HG02852 (cell line): ENCODE results near the gene KLK7.

Source experiments
- ATAC-seq: cut with Tn5 transposase; IDR thresholded peaks from one replicate; pipeline ENCODE4 v1.9.1; 2021; ENCODE audit warnings: mild to moderate bottlenecking, moderate library complexity; ENCODE audit not compliant: unreplicated experiment

Gene KLK7

DNA sequence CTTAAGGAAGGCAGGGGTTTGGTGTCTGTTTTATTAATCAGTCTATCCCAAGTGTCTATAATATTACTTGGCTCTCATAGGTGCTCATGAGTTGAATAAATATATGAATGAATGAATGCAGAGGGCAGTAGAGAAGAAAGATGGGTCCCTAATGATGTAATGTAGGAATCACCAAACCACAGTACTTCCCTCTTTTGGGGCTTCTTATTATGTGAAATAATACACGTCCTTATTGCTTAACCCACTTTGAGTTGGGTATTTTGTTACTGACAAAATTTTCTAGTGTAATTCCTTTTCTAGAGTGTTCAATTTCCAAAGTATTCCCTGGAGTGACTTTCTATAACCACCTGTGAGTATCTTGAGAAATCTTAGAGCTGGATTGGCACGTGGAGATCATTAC lies 44.1 kb downstream of the KLK7 start:
- no peak for ATAC-seq

DNA sequence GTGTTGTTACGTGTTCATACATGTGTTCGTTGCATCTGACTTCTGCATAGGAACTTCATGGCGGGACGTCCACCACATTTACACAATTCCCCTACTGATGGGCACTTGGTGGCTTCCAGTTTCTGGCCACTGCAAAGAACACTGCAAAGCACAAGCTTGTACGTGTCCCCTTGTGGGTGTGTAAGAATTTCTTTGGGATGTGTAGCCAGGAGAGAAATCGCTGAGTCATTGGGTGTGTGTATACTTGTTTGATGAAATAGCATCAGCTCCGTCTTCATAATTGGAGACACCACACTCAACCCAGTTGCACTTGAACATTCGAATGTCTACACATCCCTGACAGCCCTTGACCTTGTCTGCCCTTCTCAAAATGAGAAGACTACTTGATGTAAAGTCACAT lies 50.1 kb downstream of the KLK7 start:
- ATAC-seq = no peak

DNA sequence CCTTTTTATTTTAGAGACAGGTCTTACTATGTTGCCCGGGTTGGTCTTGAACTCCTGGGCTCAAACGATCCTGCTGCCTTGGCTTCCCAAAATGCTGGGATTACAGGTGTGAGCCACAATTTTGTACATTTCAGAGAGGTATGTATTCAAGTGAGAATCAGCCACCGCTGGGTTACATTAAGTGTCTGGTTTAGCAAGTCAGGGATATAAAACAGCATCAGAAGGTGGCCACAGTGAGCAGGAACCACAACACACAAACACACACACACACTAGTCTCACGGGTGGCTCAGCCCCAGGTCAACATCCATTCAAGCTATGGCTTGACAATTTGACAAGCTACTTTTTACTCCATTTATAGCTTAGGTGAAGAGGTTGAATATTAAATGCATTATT lies 51.0 kb downstream of the KLK7 start:
- no peak for ATAC-seq

DNA sequence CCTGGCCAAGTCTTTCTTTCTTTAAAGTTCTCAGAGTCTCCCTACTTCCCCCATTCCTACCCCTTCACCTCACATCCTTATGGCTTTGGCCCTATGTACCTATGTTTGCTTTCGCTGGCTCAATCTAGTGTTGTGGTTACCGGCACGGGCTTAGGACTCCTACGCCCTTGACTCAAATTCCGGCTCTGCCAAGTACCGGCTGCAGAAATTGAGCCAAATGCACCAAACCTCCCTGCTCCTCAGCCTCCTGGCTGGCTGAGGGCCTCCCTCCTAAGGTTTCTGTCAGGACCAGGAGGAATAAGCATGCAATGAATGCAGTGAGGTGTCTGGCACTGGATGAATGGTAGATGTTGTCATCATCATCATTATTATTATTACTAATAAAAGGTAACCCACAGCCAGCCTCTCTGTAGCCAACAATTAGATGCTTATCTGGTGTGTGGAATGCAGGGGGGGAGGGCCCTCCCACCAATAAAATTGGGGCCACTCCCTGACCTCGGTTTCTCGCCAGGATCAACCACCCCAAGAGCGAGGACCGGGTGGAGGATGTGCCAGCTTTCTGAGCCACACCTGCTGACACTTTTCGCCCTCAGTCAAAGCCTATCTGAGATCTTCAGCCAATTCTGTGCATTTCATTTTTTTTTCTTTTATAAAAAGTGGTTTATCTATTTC lies 51.6 kb downstream of the KLK7 start:
- no peak for ATAC-seq

DNA sequence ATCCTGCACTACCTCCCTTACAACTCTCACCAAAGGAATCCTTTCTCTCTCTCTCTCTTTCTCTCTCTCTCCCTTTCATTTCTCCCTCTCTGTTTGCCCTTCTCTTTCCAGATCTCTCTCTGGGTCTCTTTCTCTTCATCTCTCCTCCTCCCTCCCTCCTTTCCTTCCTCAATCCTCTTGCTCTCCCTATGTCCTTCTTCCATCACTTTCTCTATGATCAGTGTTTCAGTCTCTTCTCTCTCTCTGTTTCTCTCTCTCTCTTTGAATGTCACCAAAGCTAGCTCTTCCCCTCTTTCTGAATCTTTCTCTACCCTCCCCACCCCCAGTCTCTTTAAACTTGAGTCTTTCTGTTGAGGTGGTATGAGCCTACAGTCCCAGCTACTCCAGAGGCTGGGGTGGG lies 52.7 kb downstream of the KLK7 start:
- no peak for ATAC-seq

DNA sequence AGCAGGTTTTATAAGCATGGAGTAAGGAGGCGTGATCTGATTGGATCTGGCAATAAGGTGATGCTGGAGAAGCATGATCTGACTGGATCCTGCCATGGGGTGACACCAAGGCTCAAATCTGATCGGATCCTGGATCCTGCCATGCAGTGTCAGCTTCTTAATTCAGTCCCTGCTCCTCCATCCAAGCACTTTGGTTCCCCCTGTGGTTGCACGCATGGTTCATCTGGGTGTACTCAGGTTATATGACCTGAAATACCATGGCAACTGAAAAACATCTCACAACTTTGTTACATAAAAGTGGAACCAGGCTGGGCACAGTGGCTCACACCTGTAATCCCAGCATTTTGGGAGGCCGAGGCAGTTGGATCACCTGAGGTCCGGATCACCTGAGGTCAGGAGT lies 54.9 kb downstream of the KLK7 start:
- no peak for ATAC-seq
